K562 (cell line): Measurements from ENCODE around the gene MGAT5.

ENCODE experiments used
- BRD9 ChIP-seq: fragments of 450-650 bp; IDR thresholded peaks from 2 replicates; pipeline ENCODE4 v1.6.1; 2018; ENCODE audit warnings: low read depth; ENCODE audit not compliant: partially characterized antibody
- FOXA1 ChIP-seq: fragments of 450-650 bp; IDR thresholded peaks from 2 replicates; pipeline ENCODE4 v1.6.1; 2016; ENCODE audit warnings: mild to moderate bottlenecking, borderline replicate concordance
- GABPA ChIP-seq: fragments of 200-800 bp; sonication (Bioruptor generic); conservative IDR thresholded peaks from 2 replicates; pipeline ENCODE4 v1.6.1; 2016; ENCODE audit warnings: low read depth, missing genetic modification characterization, missing compliant biosample characterization
- NFE2L1 ChIP-seq: fragments of 450-650 bp; IDR thresholded peaks from 2 replicates; pipeline ENCODE4 v1.6.1; 2016; ENCODE audit warnings: missing genetic modification characterization, low read depth, mild to moderate bottlenecking, missing compliant biosample characterization, moderate library complexity, borderline replicate concordance
- NFYB ChIP-seq: IDR thresholded peaks from 2 replicates; pipeline ENCODE4 v1.6.1; 2011; ENCODE audit warnings: mild to moderate bottlenecking, moderate library complexity; ENCODE audit not compliant: insufficient read length; ENCODE audit errors: extremely low read depth
- POLR2A ChIP-seq: fragments of 450-650 bp; conservative IDR thresholded peaks from 2 replicates; pipeline ENCODE4 v1.6.1; 2016
- TF ChIP-seq, protein P1 (sequence below), 2 experiments: fragments of 450-650 bp in 1 of 2; sonication (generic) in 1 of 2; formaldehyde crosslinking in 1 of 2; IDR thresholded peaks in 1 of 2; conservative IDR thresholded peaks in 1 of 2; 2 replicates each; pipeline versions ENCODE4 v1.6.1 to v1.8.1; 2016 to 2023; ENCODE audit warnings: mild to moderate bottlenecking in 2 of 2, moderate library complexity in 2 of 2, inconsistent platforms in 1 of 2, missing genetic modification reagents in 1 of 2
- TF ChIP-seq, protein P2 (sequence below): sonication (generic); formaldehyde crosslinking; IDR thresholded peaks from 2 replicates; pipeline ENCODE4 v1.9.0; 2022; ENCODE audit warnings: mild to moderate bottlenecking, missing genetic modification reagents
- TF ChIP-seq, protein P3 (sequence below), 3 experiments: IDR thresholded peaks in 2 of 3; conservative IDR thresholded peaks in 1 of 3; 2 replicates each; pipeline ENCODE4 v1.5.1; 2011 to 2012; ENCODE audit warnings: low read length in 3 of 3, mild to moderate bottlenecking in 3 of 3, control low read depth in 2 of 3, improper control_type of control experiment in 1 of 3, inconsistent platforms in 1 of 3, low read depth in 1 of 3, mixed read lengths in 1 of 3, moderate library complexity in 1 of 3; ENCODE audit not compliant: insufficient read depth in 2 of 3

DNA sequence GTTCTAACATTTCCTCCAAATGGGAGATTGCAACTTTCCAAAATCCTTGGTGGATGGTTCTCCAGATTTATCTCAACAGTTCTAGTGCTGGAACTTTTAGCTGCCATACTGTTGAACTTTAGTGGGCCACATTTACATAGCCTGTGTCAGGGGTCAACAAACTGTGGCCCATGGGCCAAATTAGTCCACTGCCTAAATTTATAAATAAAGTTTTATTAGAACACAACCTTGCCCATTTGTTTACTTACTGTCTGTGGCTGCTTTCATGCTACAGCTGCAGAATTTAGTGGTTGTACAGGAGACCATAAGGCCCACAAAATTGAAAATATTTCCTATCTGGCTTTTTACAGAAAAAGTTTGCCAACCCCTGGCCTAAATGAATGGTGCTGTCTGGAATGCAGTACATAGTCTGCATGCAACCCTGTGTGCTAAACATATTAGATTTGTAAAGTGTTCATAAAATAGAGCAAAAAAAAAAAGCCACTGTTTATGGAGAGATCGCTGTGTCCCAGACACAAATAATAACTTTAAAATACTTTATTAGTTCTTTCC, 30.3 kb downstream of the MGAT5 start:
- TF ChIP-seq NFE2L1 (tag): no peak
- no peak for TF ChIP-seq FOXA1
- TF ChIP-seq, protein P1, sequence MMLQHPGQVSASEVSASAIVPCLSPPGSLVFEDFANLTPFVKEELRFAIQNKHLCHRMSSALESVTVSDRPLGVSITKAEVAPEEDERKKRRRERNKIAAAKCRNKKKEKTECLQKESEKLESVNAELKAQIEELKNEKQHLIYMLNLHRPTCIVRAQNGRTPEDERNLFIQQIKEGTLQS (IDR thresholded peaks at IDR 0.05): no peak
- TF ChIP-seq, protein P1 (CRISPR knock-in tag; conservative IDR thresholded peaks at IDR 0.05): no peak
- TF ChIP-seq GABPA (tag): no peak
- TF ChIP-seq, protein P2, sequence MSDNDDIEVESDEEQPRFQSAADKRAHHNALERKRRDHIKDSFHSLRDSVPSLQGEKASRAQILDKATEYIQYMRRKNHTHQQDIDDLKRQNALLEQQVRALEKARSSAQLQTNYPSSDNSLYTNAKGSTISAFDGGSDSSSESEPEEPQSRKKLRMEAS (CRISPR knock-in tag): no peak
- TF ChIP-seq NFYB: no peak
- TF ChIP-seq, protein P3, sequence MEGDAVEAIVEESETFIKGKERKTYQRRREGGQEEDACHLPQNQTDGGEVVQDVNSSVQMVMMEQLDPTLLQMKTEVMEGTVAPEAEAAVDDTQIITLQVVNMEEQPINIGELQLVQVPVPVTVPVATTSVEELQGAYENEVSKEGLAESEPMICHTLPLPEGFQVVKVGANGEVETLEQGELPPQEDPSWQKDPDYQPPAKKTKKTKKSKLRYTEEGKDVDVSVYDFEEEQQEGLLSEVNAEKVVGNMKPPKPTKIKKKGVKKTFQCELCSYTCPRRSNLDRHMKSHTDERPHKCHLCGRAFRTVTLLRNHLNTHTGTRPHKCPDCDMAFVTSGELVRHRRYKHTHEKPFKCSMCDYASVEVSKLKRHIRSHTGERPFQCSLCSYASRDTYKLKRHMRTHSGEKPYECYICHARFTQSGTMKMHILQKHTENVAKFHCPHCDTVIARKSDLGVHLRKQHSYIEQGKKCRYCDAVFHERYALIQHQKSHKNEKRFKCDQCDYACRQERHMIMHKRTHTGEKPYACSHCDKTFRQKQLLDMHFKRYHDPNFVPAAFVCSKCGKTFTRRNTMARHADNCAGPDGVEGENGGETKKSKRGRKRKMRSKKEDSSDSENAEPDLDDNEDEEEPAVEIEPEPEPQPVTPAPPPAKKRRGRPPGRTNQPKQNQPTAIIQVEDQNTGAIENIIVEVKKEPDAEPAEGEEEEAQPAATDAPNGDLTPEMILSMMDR (IDR thresholded peaks at IDR 0.05 in 2 of 3, conservative IDR thresholded peaks at IDR 0.05 in 1 of 3; ENCODE audit: insufficient read depth in 2 of 3, low read depth in 1 of 3, low read length in 3 of 3): no peak
- no peak for TF ChIP-seq POLR2A
- TF ChIP-seq BRD9: no peak
